ENCODE results near the gene CYFIP2.

GRCh38 chr5:157362012-157362411 lies 96.1 kb downstream of the CYFIP2 start:
- TF ChIP-seq EP300 (conservative IDR thresholded peaks at IDR 0.05; ENCODE audit: poor library complexity, severe bottlenecking) (no peak), POLR2AphosphoS5 (IDR thresholded peaks at IDR 0.05) (no peak)
